HG03196 (cell line): ENCODE results near the gene SBK2.

Source experiments
- ATAC-seq: cut with Tn5 transposase; IDR thresholded peaks from one replicate; pipeline ENCODE4 v1.9.1; 2021; ENCODE audit not compliant: unreplicated experiment

Gene SBK2

GRCh38 chr19:55554741-55555152 lies 17.8 kb upstream of the SBK2 start:
- no peak for ATAC-seq

- ATAC-seq = no peak
Measured at GRCh38 chr19:55554302-55554701, 17.4 kb upstream of the SBK2 start.

DNA sequence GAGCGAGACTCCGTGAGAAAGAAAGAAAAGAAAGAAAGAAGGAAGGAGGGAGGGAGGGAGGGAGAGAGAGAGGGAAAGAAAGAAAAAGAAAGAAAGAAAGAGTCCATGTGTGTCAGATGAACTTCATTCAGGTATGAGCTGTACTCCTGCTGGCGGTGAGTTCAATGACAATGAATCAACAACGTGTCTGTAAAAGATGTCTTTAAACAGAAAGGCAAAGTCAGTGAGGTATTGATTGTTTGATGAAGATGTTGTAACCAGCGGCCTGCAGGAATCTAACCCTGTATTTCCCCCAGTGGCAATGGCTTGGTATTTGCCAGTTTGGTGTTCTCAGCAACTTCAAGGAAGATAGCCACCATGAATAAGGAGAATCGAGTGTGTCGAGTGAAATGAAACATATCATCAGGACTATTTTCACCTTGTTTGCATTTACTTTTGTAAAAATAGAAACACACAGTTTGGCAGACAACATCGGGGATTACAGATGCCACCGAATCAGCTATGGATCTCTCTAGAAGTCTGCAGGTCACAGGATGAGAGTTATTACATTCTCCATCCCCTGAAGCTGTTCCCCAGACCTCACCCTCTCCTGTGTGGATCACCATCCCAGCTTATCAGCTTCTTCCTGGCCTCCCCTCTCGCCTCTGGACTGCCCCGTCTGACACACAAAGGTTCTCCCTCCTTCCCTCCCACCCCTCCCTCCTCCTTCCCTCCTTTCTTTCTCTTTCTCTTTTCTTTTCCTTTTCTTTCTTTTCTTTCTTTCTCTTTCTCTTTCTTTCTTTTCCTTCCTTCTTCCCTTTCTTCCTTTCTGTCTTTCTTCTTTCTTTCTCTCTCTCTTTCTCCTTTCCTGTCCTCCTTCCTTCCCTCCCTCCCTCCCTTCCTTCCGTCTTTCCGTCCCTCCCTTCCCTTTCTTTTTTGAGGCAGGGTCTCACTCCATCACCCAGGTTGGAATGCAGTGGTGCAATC lies 16.6 kb upstream of the SBK2 start:
- ATAC-seq = no peak

- no peak for ATAC-seq
Measured at GRCh38 chr19:55552620-55553019, 15.7 kb upstream of the SBK2 start.

DNA sequence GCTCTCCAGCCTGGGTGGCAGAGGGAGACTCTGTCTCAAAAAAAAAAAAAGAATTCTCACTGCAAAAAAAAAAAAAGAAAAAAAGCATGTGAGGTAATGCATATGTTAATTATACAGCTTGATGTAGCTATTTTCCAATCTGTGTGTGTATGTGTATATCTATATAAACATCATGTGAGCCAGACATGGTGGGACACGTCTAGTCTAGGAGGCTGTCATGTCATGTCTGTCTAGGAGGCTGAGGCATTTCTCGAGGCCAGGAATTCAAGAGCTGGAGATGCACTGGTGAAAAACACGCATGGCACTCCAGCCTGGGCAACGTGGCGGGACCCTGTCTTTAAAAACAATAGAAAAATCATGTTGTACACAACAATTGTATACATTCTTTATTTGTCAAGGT lies 15.3 kb upstream of the SBK2 start:
- no peak for ATAC-seq

GRCh38 chr19:55550321-55550650 lies 13.4 kb upstream of the SBK2 start:
- no peak for ATAC-seq

GRCh38 chr19:55549500-55550320 lies 12.8 kb upstream of the SBK2 start:
- ATAC-seq = no peak

- no peak for ATAC-seq
Measured at GRCh38 chr19:55546822-55547614, 10.1 kb upstream of the SBK2 start.

DNA sequence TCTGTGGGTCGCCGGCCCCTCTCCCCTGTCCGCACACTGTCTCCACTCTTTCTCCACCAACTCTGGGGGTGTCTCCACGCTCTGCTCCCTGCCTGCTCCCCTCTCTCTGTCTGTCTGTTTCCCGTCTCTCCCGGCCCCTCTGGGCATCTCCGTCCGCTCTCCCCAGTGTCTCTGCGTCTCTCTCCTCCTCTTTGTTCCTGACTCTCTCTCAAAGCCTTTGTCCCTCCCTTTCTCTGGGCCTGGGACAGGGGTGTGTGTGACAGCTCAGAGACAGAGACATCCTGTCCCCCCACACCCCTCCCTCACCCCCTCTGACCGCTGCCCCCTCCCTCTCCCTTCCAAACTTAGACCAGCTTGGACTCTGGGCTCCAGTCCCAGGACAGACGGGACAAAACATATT lies 9.1 kb upstream of the SBK2 start:
- no peak for ATAC-seq

DNA sequence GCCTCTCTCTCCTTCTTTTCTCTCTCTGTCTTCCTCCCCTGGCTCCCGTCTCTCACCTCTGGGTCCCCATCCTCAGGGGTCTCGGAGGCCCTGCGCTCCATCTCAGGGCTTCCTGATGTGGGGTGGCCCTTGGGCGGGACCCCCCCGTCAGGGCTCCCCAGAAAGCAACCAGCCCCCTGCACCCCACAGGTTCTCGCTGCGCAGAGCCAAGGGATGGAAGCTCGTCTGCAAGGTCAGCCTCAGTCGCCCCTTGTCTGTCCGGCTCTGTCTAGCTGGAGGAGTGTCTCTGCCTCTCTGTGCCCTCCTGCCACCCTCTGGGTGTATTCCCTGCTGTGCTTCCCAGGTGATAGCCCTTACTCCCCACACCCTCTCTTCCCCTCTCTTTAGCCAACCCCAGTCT lies 8.5 kb upstream of the SBK2 start, which contains the start of gene SBK3:
SBK3 (minus strand) TSS at position 101 of the 400 bp plus-strand sequence; CDS start at position 101, 0 bp downstream.
- ATAC-seq = no peak

DNA sequence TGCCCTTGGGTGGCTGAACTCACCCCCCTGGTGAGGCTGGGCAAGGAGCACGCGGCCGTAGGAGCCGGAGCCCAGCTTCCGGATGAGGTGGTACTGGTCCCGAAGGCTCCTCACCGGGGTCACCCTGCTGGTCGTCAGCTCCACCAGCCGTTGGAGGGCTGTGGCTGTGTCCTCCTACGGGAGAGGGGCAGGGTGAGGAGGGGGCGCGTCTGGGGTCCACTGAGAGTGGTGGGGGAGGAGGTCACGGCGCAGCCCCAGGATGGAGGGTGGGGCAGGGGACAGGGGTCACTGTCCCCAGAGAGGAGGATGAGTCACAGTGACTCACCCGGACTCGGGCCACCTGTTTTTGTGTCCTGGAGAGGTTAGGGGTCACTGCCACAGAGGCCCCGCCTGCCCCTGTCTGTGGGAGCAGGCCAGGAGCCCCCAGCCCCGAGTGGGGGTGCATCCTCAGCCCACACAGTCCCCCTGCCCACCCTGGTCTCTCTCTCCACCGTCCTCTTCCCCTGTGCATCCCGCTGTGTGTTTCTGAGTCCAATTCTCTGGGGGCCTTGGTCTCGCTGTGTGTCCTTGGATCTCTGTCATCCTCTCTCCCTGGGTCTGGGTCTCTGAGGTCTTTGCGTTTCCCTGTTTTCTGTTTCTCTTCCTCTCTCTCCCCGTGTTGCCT lies 8.0 kb upstream of the SBK2 start:
- ATAC-seq = no peak

GRCh38 chr19:55544014-55544413 lies 7.1 kb upstream of the SBK2 start:
- ATAC-seq = no peak

DNA sequence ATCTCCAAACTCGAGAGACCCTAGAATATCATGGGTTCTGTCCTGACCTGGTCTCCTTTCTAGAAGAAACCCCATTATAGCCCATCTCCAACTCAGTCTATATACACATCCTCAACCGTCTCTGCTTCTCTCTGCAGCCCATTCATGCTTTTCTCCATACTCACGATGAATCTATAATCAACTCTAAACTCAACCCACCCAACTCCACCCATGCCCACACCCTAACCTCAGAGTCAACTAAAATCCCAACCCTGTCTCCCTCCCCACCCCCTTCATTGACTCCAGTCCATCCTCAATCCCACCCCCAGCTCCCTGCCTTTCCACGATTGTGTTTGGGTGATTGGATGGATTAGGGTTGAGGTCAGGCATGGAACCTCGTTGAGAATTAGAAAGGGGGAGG lies 6.6 kb upstream of the SBK2 start:
- no peak for ATAC-seq

- no peak for ATAC-seq
Measured at GRCh38 chr19:55542292-55542855, 5.4 kb upstream of the SBK2 start.

DNA sequence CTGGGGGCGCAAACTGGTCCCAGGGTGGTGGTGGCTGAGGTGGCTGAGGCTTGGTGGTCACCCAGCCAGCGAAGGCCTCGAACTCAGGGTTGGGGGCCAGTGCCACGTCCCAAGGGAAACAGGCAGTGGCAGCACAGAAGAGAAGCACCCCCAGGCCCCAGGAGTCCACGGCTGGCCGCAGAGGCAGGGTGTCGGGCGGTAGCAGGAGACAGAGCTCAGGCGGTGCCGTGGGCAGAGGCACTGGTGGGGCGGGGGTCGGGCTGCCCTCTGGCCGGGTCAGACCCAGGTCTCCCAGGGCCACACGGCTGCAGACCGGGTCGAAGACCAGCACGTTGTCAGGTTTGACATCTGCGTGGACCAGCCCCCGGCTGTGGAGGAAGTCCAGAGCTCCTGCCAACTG lies 4.2 kb upstream of the SBK2 start:
- ATAC-seq = no peak

- no peak for ATAC-seq
Measured at GRCh38 chr19:55540619-55541018, 3.7 kb upstream of the SBK2 start.

- no peak for ATAC-seq
Measured at GRCh38 chr19:55539090-55539984, 2.4 kb upstream of the SBK2 start.

DNA sequence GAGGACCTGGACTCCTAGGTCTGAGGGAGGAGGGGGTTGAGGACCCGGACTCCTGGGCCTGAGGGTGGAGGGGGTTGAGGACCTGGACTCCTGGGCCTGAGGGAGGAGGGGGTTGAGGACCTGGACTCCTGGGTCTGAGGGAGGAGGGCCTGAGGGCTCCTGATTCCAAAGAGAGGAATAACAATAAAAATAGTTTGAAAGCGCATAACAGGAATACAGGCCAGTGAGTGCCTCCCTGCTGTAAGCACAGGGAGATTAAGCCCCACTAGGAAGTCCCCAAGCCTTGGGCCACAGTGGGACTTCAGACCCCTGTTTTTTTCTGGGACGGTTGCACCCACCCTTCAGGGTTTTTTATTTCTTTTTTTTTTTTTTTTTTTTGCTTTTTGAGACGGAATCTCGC lies 1.2 kb upstream of the SBK2 start:
- no peak for ATAC-seq

GRCh38 chr19:55537741-55538111 lies 793 bp upstream of the SBK2 start:
- ATAC-seq = no peak
